ENCODE data around the gene TCEA2. TPM values are rescaled to one million over a fixed set of nuclear protein-coding genes. Genes with fewer than 3 reads are reported as not detected.

Gene TCEA2
- total and polyA plus RNA-seq, 9 of the 15 experiments (the other 6 are each of a cell fraction or from before 2014, with no cell fraction given), result 1.4 to 28.7 (median 5.4) TPM

DNA sequence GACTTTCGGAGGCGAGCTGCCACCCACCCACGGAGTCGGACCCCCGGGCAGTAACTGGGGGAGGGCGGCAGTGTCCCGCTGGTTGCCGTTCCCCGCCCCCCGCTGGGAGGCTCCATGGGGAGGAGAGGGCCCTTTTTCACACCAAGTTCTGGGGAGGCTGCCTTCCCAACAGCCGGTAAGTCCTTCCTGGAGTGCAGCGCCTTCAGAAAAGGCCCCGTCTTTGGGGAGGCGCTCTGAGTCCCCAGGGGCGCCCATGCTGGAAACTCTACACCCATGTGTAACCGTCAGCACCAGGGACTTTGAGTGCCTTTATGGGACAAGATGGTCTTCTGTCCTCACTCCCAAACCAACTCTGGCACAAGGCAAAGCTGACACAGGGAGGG, 13.1 kb upstream of the TCEA2 start (continued):
- TF ChIP-seq ZNF134 (CRISPR knock-in tag; conservative IDR thresholded peaks at IDR 0.05), result no peak
- no peak for TF ChIP-seq CBX2 (IDR thresholded peaks at IDR 0.05; ENCODE audit: insufficient read depth, low read length, poor library complexity, severe bottlenecking)
- TF ChIP-seq LEF1 (IDR thresholded peaks at IDR 0.05), result 0 out of 2 replicates have a peak, but pooled peaks have one; percentile 25
- TF ChIP-seq ETV1 (tag; conservative IDR thresholded peaks at IDR 0.05; ENCODE audit: low read depth), result no peak
- TF ChIP-seq DEAF1 (CRISPR knock-in tag; IDR thresholded peaks at IDR 0.05), result no peak
- TF ChIP-seq FOXP4 (CRISPR knock-in tag; IDR thresholded peaks at IDR 0.05; ENCODE audit: borderline replicate concordance), result no peak
- 0 out of 2 replicates have a peak, but pooled peaks have one; percentile 10 for TF ChIP-seq CEBPG (CRISPR knock-in tag; IDR thresholded peaks at IDR 0.05)
- no peak for TF ChIP-seq CEBPG (tag; conservative IDR thresholded peaks at IDR 0.05 in 1 of 2, IDR thresholded peaks at IDR 0.05 in 1 of 2)
- TF ChIP-seq SMARCE1 (IDR thresholded peaks at IDR 0.05), result peak; percentile 32; the same call in 1 of the 2 replicates
- no peak for TF ChIP-seq ESRRA (IDR thresholded peaks at IDR 0.05; ENCODE audit: borderline replicate concordance, low read depth)
- TF ChIP-seq RBM25 (IDR thresholded peaks at IDR 0.05; ENCODE audit: low read depth, low read length, severe bottlenecking), result no peak
- TF ChIP-seq ZNF589 (CRISPR knock-in tag; IDR thresholded peaks at IDR 0.05; ENCODE audit: low read depth), result peak; percentile 39; the same call in 1 of the 2 replicates
- TF ChIP-seq HDAC3 (IDR thresholded peaks at IDR 0.05; ENCODE audit: borderline replicate concordance, partially characterized antibody), result no peak
- TF ChIP-seq, protein P1, sequence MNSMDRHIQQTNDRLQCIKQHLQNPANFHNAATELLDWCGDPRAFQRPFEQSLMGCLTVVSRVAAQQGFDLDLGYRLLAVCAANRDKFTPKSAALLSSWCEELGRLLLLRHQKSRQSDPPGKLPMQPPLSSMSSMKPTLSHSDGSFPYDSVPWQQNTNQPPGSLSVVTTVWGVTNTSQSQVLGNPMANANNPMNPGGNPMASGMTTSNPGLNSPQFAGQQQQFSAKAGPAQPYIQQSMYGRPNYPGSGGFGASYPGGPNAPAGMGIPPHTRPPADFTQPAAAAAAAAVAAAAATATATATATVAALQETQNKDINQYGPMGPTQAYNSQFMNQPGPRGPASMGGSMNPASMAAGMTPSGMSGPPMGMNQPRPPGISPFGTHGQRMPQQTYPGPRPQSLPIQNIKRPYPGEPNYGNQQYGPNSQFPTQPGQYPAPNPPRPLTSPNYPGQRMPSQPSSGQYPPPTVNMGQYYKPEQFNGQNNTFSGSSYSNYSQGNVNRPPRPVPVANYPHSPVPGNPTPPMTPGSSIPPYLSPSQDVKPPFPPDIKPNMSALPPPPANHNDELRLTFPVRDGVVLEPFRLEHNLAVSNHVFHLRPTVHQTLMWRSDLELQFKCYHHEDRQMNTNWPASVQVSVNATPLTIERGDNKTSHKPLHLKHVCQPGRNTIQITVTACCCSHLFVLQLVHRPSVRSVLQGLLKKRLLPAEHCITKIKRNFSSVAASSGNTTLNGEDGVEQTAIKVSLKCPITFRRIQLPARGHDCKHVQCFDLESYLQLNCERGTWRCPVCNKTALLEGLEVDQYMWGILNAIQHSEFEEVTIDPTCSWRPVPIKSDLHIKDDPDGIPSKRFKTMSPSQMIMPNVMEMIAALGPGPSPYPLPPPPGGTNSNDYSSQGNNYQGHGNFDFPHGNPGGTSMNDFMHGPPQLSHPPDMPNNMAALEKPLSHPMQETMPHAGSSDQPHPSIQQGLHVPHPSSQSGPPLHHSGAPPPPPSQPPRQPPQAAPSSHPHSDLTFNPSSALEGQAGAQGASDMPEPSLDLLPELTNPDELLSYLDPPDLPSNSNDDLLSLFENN (IDR thresholded peaks at IDR 0.05; ENCODE audit: low read depth in 2 of 2, low read length in 2 of 2), result no peak
- no peak for TF ChIP-seq RBFOX2 (IDR thresholded peaks at IDR 0.05; ENCODE audit: low read depth, low read length)
- no peak for TF ChIP-seq TCF7L2 (IDR thresholded peaks at IDR 0.05; ENCODE audit: low read depth, low read length)
- no peak for TF ChIP-seq GTF2F1 (IDR thresholded peaks at IDR 0.05; ENCODE audit: low read depth, low read length)
- TF ChIP-seq ZNF444 (CRISPR knock-in tag; IDR thresholded peaks at IDR 0.05), result no peak
- no peak for TF ChIP-seq PCBP2 (IDR thresholded peaks at IDR 0.05; ENCODE audit: low read depth, low read length, poor library complexity, severe bottlenecking)
- peak in 1 of 2 experiments; percentile 17; a peak in 1 of 4 replicates for TF ChIP-seq HDAC1 (IDR thresholded peaks at IDR 0.05)
